HG03025 (cell line): ENCODE data around the gene PLPPR2.
"Not testable (repeated sequence)": the region's sequence is repeated elsewhere in the genome, so short reads cannot be mapped to it uniquely, and the experiment has no call there.

Experiments used
- ATAC-seq: cut with Tn5 transposase; IDR thresholded peaks from one replicate; pipeline ENCODE4 v1.9.1; 2021; ENCODE audit warnings: mild to moderate bottlenecking, moderate library complexity; ENCODE audit not compliant: unreplicated experiment, low FRiP score

The PLPPR2 gene

GRCh38 chr19:11390933-11391680 is 35.9 kb downstream of the PLPPR2 start:
- no peak for ATAC-seq

GRCh38 chr19:11397089-11397610 is 41.9 kb downstream of the PLPPR2 start:
- ATAC-seq: no peak

GRCh38 chr19:11399667-11400066 is 44.4 kb downstream of the PLPPR2 start:
- ATAC-seq: no peak

- ATAC-seq: no peak
These were observed 45.6 kb downstream of the PLPPR2 start for GRCh38 chr19:11400798-11401197.

- no peak for ATAC-seq
These were observed 46.7 kb downstream of the PLPPR2 start for GRCh38 chr19:11401808-11402543.

GRCh38 chr19:11404588-11405222 is 49.5 kb downstream of the PLPPR2 start:
- no peak for ATAC-seq

GRCh38 chr19:11405846-11406643 is 50.8 kb downstream of the PLPPR2 start:
- ATAC-seq: no peak

GRCh38 chr19:11406703-11407236 is 51.5 kb downstream of the PLPPR2 start:
- ATAC-seq: not testable (repeated sequence)

GRCh38 chr19:11408591-11408990 is 53.4 kb downstream of the PLPPR2 start:
- no peak for ATAC-seq

GRCh38 chr19:11410682-11411081 is 55.5 kb downstream of the PLPPR2 start:
- no peak for ATAC-seq

GRCh38 chr19:11414544-11414943 is 59.3 kb downstream of the PLPPR2 start:
- no peak for ATAC-seq
